BLaER1 treated with 17β-estradiol and CSF1 and Interleukin-3, amounts not matched to agents 10 nM and 100 nM (cell line): ENCODE measurements around the gene LRRN2.
"Not testable (repeated sequence)": the region's sequence is repeated elsewhere in the genome, so short reads cannot be mapped to it uniquely, and the experiment has no call there.

Experiments
- H3K27ac ChIP-seq, 11 experiments: shearing (Covaris generic); formaldehyde crosslinking; 2 replicates each; pipeline ENCODE4 v1.8.1; 2022
- H3K27me3 ChIP-seq, 11 experiments: shearing (Covaris generic); formaldehyde crosslinking; 2 replicates each; pipeline ENCODE4 v1.8.1; 2022
- H3K36me3 ChIP-seq, 11 experiments: shearing (Covaris generic); formaldehyde crosslinking; 2 replicates each; pipeline ENCODE4 v1.8.1; 2022
- H3K4me1 ChIP-seq, 10 experiments: shearing (Covaris generic); formaldehyde crosslinking; 2 replicates each; pipeline ENCODE4 v1.8.1; 2022
- H3K4me2 ChIP-seq, 11 experiments: shearing (Covaris generic); formaldehyde crosslinking; 2 replicates each; pipeline ENCODE4 v1.8.1; 2022
- H3K4me3 ChIP-seq, 10 experiments: shearing (Covaris generic); formaldehyde crosslinking; 2 replicates each; pipeline ENCODE4 v1.8.1; 2022
- H3K9ac ChIP-seq, 11 experiments: shearing (Covaris generic); formaldehyde crosslinking; 2 replicates each; pipeline ENCODE4 v1.8.1; 2022
- H3K9me3 ChIP-seq, 11 experiments: shearing (Covaris generic); formaldehyde crosslinking; replicated peaks in 1 of 11; 2 replicates each; pipeline ENCODE4 v1.8.1; 2022
- H4K20me1 ChIP-seq, 11 experiments: shearing (Covaris generic); formaldehyde crosslinking; 2 replicates each; pipeline ENCODE4 v1.8.1; 2022
- Cebpa-rat ChIP-seq, 11 experiments: shearing (Covaris generic); IDR thresholded peaks; 2 replicates each; pipeline ENCODE4 v1.8.1; 2022

Gene LRRN2

DNA sequence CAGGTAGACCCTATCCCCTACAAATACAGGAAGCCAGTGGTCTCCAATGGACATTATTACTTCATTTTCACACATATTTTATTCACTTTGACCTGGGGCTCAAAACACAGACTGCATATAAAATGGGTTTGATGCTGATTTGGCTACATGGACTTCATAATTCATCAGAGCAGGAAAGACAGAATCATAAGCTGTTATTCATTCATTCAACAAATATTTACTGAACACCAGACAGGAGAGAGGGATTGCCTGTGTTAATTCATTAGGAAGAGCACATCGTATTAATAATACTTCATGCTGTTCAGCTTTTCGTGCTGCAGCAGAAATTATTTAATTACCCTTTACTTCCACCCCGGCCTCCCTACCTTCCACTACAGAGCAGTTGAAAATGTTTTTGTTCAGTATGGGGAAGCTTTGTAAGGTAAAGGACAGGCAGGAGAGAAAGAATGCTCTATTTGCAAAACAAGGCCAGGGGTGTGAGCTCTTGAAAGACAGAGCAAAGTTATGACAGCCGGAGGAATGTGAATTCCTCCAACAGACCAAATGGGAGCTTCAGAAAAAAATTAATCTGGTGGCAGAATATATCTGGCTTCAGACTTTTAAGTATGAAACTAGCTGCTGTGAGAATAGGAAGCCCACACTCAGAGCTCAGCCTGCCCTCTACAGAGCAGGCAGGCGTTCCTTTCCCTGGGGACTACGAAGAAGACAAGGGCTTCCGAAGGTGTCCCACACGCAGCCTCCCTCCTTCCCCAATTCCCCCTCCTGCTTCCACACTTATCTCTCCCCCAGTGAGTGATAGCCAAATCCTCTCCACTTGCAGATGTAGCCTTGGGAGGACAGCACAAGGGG, 111.3 kb downstream of the LRRN2 start:
- Histone ChIP-seq H3K27me3 (no peaks in the 10 kb centered on the region), H3K36me3 (peaks cover 0 to 49% (median 32%) of the 10 kb centered on the region in 11 experiments; a peak in 16 of 22 replicates), H3K9me3 (no peaks in the 10 kb centered on the region), H3K4me3 (no peak overlapping the region), H3K4me1 (peaks cover 16 to 61% (median 56%) of the 10 kb centered on the region in 10 experiments), H3K9ac (peak overlapping the region in 4 of 11 experiments; percentile 1 to 41 (median 10); a peak in 1 of 22 replicates), H4K20me1 (peaks cover 0 to 8% (median 0%) of the 10 kb centered on the region in 11 experiments; a peak in 3 of 22 replicates), H3K4me2 (peak overlapping the region in 9 of 11 experiments; percentile 24 to 79 (median 63); a peak in 17 of 22 replicates), H3K27ac (no peak overlapping the region)
- no peak for TF ChIP-seq Cebpa-rat (IDR thresholded peaks at IDR 0.05)

GRCh38 chr1:204572923-204573922, 112.3 kb downstream of the LRRN2 start:
- no peak for TF ChIP-seq Cebpa-rat (IDR thresholded peaks at IDR 0.05)
- peaks cover 0 to 8% (median 0%) of the 10 kb centered on the region in 11 experiments; a peak in 3 of 22 replicates for H4K20me1 ChIP-seq
- no peaks in the 10 kb centered on the region for H3K27me3 ChIP-seq
- H3K36me3 ChIP-seq, result peaks cover 0 to 59% (median 40%) of the 10 kb centered on the region in 11 experiments; a peak in 16 of 22 replicates
- H3K9me3 ChIP-seq, result no peaks in the 10 kb centered on the region
- peak overlapping the region in 9 of 11 experiments; percentile 24 to 79 (median 63); a peak in 17 of 22 replicates for H3K4me2 ChIP-seq
- no peak overlapping the region for H3K4me3 ChIP-seq
- 0 out of 22 replicates have a peak overlapping the region, but pooled peaks of 1 of the 11 experiments have one; percentile 4 for H3K9ac ChIP-seq
- H3K4me1 ChIP-seq, result peaks cover 6 to 54% (median 46%) of the 10 kb centered on the region in 10 experiments
- H3K27ac ChIP-seq, result no peak overlapping the region

DNA sequence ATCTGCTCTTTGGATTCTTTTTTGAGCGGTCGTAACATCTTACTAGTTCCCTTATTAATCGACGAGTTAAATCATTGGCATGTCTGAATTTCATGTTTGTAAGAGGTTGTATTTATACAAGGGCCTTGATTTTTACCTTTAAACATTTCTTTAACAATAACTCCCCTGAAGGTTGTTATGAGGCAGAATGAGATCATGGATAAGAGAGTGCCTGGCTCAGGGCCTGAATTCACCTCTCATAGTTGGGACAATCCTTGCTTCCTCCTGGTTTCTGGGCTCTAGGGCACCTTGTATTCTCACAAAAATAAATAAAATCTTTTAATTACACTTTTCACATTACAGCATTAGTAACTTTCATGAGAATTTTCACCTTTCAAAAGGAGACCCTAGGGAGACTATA, 113.9 kb downstream of the LRRN2 start:
- Histone ChIP-seq H3K4me1 (peaks cover 0 to 41% (median 33%) of the 10 kb centered on the region in 10 experiments; a peak in 16 of 20 replicates), H3K9me3 (no peaks in the 10 kb centered on the region)

DNA sequence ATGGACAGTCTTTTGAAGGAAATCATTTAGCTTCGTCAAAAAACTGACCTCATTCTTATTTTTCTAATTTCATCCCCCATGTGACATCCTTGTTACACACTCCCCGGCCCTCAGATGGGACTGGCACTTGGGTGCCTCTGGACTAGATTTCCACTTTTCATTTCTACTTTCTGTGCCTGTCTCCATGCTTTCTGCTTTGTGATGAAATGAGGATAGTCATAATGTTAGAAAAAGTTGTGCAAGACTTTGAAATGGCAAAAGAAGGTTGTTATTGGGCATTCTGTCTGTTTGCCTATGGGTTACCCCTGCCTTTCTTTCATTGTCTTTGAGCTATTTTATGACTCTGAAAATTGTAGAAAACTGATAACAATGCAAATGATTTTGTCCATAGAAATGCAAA, 114.4 kb downstream of the LRRN2 start:
- peaks cover 0 to 78% (median 49%) of the 10 kb centered on the region in 11 experiments; a peak in 18 of 22 replicates for H3K36me3 ChIP-seq
- peaks cover 0 to 42% (median 33%) of the 10 kb centered on the region in 10 experiments; a peak in 16 of 20 replicates for H3K4me1 ChIP-seq
- no peaks in the 10 kb centered on the region for H3K27me3 ChIP-seq
- H4K20me1 ChIP-seq, result peaks cover 0 to 8% (median 0%) of the 10 kb centered on the region in 11 experiments; a peak in 4 of 22 replicates
- TF ChIP-seq Cebpa-rat (IDR thresholded peaks at IDR 0.05), result no peak; a peak in 1 of 22 replicates
- H3K9ac ChIP-seq, result no peak overlapping the region
- H3K27ac ChIP-seq, result no peak overlapping the region
- no peak overlapping the region for H3K4me2 ChIP-seq
- H3K4me3 ChIP-seq, result no peak overlapping the region
- no peaks in the 10 kb centered on the region for H3K9me3 ChIP-seq

More for the DNA sequence above, 113.9 kb downstream of the LRRN2 start:
- peaks cover 0 to 8% (median 0%) of the 10 kb centered on the region in 11 experiments; a peak in 4 of 22 replicates for H4K20me1 ChIP-seq
- peaks cover 0 to 73% (median 48%) of the 10 kb centered on the region in 11 experiments; a peak in 18 of 22 replicates for H3K36me3 ChIP-seq
- no peak overlapping the region for H3K4me3 ChIP-seq
- H3K27me3 ChIP-seq, result no peaks in the 10 kb centered on the region
- H3K27ac ChIP-seq, result no peak overlapping the region
- H3K9ac ChIP-seq, result no peak overlapping the region
- no peak for TF ChIP-seq Cebpa-rat (IDR thresholded peaks at IDR 0.05)
- H3K4me2 ChIP-seq, result no peak overlapping the region

GRCh38 chr1:204570021-204570420, 115.5 kb downstream of the LRRN2 start:
- Histone ChIP-seq H3K4me1 (peaks cover 0 to 41% (median 29%) of the 10 kb centered on the region in 10 experiments; a peak in 16 of 20 replicates), H4K20me1 (peaks cover 0 to 15% (median under 1%) of the 10 kb centered on the region in 11 experiments; a peak in 7 of 22 replicates), H3K36me3 (peaks cover 0 to 81% (median 49%) of the 10 kb centered on the region in 11 experiments; a peak in 19 of 22 replicates)
- not testable (repeated sequence) for H3K4me2 ChIP-seq, H3K27ac ChIP-seq, H3K4me3 ChIP-seq, H3K9me3 ChIP-seq, H3K9ac ChIP-seq, H3K27me3 ChIP-seq

DNA sequence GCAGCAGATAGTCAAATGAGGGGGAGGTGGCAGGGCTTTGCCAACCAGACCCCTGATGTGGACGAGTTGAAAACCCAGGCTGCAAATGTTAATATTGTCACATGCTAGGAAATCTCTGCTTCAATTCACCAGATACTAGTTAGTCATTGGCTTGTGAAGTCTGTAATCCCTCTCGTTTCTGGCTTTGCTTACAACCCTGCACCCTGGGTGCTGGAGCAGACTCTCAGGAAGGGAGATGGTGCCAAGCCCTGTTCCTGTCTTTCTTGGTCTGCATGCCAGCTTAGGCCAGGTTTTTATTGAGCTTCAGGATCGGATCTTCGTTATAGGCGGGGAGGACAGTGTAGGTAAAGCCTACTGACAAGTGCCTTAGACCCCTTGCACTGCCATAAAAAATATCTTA, 116.1 kb downstream of the LRRN2 start:
- Histone ChIP-seq H3K36me3 (peaks cover 0 to 86% (median 49%) of the 10 kb centered on the region in 11 experiments; a peak in 19 of 22 replicates), H3K27ac (no peak overlapping the region), H3K4me1 (peaks cover 0 to 40% (median 29%) of the 10 kb centered on the region in 10 experiments; a peak in 16 of 20 replicates), H3K4me2 (no peak overlapping the region), H3K9me3 (no peaks in the 10 kb centered on the region), H4K20me1 (peaks cover 0 to 19% (median 6%) of the 10 kb centered on the region in 11 experiments; a peak in 8 of 22 replicates), H3K27me3 (no peaks in the 10 kb centered on the region), H3K9ac (no peak overlapping the region), H3K4me3 (no peak overlapping the region)
- no peak for TF ChIP-seq Cebpa-rat (IDR thresholded peaks at IDR 0.05)

DNA sequence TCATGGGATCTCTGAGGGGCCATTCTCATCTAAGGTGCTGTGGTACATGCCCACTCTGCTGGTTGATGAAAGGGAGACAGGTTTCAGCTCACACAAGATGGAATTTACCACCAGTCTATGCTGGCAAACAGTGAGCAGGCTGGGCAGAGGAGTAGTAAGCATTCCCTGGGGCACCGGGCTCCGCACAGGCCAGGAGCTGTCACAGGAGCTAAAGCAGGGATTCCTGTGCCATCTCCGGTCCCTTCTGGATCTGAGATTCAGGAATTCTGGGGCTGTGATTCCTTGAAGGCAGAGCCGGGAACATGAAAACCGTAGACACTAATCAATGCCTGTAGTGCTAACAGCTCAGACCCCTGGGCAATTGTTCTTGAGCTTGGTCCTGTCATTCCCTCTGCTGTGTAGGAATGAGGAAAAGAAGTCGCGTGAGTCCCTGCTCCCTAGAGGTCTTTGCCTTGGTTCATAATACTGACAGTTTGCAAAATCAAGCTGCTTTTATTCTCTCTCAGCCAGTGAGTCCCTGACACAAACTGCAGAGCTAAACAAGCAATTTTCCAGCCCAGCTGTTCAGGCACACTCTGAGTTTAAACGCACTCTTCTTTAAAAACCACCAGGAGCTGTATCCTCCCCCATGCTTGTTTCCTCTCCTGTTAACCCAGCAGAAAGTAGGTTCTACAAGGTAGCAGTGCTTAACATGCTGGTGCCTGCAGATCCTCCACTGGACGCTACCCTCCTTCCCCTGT, 116.8 kb downstream of the LRRN2 start:
- Histone ChIP-seq H4K20me1 (peaks cover 0 to 22% (median 6%) of the 10 kb centered on the region in 11 experiments; a peak in 7 of 22 replicates), H3K36me3 (peaks cover 0 to 87% (median 48%) of the 10 kb centered on the region in 11 experiments; a peak in 19 of 22 replicates), H3K4me3 (no peak overlapping the region), H3K27ac (no peak overlapping the region), H3K4me2 (no peak overlapping the region), H3K9me3 (no peaks in the 10 kb centered on the region), H3K27me3 (no peaks in the 10 kb centered on the region), H3K4me1 (peaks cover 0 to 38% (median 26%) of the 10 kb centered on the region in 10 experiments; a peak in 16 of 20 replicates), H3K9ac (0 out of 22 replicates have a peak overlapping the region, but pooled peaks of 1 of the 11 experiments have one; percentile 9)
- TF ChIP-seq Cebpa-rat (IDR thresholded peaks at IDR 0.05), result no peak
